ENCODE results near the gene ACKR1. TPM values are rescaled to one million over a fixed set of nuclear protein-coding genes. Genes with fewer than 3 reads are reported as not detected.

ACKR1 gene
- total RNA-seq, 2 donors from 2014 or later = not detected

- Mint-ChIP-seq H3K4me1 (peaks cover 11% of the 10 kb centered on the region), H3K36me3 (ENCODE audit: low read depth) (peaks cover 10% of the 10 kb centered on the region), H3K27me3 (peaks cover 84% of the 10 kb centered on the region), H3K27ac (peak overlapping the region; percentile 9), H3K4me3 (no peak overlapping the region)
- H3K9me3 ChIP-seq (ENCODE audit: control insufficient read depth, low read length, poor library complexity, severe bottlenecking) = no peaks in the 10 kb centered on the region
- ATAC-seq (peak; percentile 51), DNase-seq (no peak)
Observed at GRCh38 chr1:159197561-159198557, 6.8 kb upstream of the ACKR1 start.

DNA sequence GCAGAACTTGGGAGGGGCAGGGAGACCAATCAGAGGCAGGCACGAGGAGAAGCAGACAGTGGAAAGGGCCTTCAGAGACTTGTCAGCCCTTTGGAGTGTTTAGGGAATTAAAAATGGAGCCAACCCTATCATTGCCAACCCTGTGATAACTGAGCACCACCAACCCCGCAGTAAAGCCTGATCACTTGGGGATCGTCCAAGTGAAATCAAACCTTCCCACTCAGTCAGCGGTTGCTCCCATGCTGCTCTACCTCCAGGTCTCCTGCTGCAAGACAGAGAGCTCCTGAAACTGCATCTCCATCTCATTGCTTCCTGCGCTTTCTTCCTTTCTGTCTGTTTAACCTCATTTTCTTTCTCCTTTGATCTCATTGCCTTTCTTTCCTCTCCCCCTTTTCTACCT, 4.8 kb upstream of the ACKR1 start:
- peaks cover 12% of the 10 kb centered on the region for H3K36me3 Mint-ChIP-seq (ENCODE audit: low read depth)
- no peak overlapping the region for H3K27ac Mint-ChIP-seq
- H3K4me1 Mint-ChIP-seq = peaks cover 11% of the 10 kb centered on the region
- H3K4me3 Mint-ChIP-seq = no peak overlapping the region
- ATAC-seq (no peak), DNase-seq (no peak)
- H3K27me3 Mint-ChIP-seq = peaks cover 86% of the 10 kb centered on the region
- H3K9me3 ChIP-seq (ENCODE audit: control insufficient read depth, low read length, poor library complexity, severe bottlenecking) = no peaks in the 10 kb centered on the region

- no peaks in the 10 kb centered on the region for H3K9me3 ChIP-seq (ENCODE audit: control insufficient read depth, low read length, poor library complexity, severe bottlenecking)
- Mint-ChIP-seq H3K27ac (no peak overlapping the region), H3K4me1 (peaks cover 11% of the 10 kb centered on the region), H3K4me3 (no peak overlapping the region), H3K27me3 (peaks cover 90% of the 10 kb centered on the region), H3K36me3 (ENCODE audit: low read depth) (peaks cover 12% of the 10 kb centered on the region)
- ATAC-seq = no peak
- no peak for DNase-seq
Observed at GRCh38 chr1:159200769-159201168, 3.9 kb upstream of the ACKR1 start.

DNA sequence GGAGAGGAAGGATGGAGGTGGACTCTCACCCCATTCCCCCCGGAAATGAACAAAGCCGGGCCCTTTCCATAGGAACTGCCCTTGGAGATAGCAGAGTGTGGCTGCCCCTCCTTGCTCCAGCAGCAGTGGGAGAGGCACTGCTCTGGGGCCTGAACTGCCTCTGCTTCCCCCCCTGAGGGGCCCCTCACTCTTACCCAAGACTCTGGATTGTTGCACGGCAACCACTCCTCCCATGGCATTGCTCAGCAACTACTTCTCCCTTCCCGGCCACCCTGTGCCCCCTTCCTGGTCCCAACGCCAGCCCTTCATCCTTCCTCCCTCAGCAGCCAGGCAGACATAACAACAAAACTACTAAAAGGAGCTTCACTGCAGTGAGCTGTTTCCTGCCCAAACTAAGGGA, 3.0 kb upstream of the ACKR1 start:
- no peak for DNase-seq
- Mint-ChIP-seq H3K4me3 (no peak overlapping the region), H3K27me3 (peaks cover 90% of the 10 kb centered on the region), H3K4me1 (peaks cover 11% of the 10 kb centered on the region), H3K27ac (no peak overlapping the region), H3K36me3 (ENCODE audit: low read depth) (peaks cover 10% of the 10 kb centered on the region)
- ATAC-seq = no peak
- H3K9me3 ChIP-seq (ENCODE audit: control insufficient read depth, low read length, poor library complexity, severe bottlenecking) = no peaks in the 10 kb centered on the region

- DNase-seq = no peak
- no peaks in the 10 kb centered on the region for H3K9me3 ChIP-seq (ENCODE audit: control insufficient read depth, low read length, poor library complexity, severe bottlenecking)
- peaks cover 93% of the 10 kb centered on the region for H3K27me3 Mint-ChIP-seq
- H3K27ac Mint-ChIP-seq = no peak overlapping the region
- peaks cover 10% of the 10 kb centered on the region for H3K36me3 Mint-ChIP-seq (ENCODE audit: low read depth)
- no peak for ATAC-seq
- peaks cover 10% of the 10 kb centered on the region for H3K4me1 Mint-ChIP-seq
- H3K4me3 Mint-ChIP-seq = no peak overlapping the region
Observed at GRCh38 chr1:159203610-159204009, 1.1 kb upstream of the ACKR1 start.

GRCh38 chr1:159205225-159205624, 550 bp downstream of the ACKR1 start:
- Mint-ChIP-seq H3K27me3 (peaks cover 97% of the 10 kb centered on the region), H3K36me3 (ENCODE audit: low read depth) (peaks cover 7% of the 10 kb centered on the region), H3K4me1 (peaks cover 10% of the 10 kb centered on the region)

DNA sequence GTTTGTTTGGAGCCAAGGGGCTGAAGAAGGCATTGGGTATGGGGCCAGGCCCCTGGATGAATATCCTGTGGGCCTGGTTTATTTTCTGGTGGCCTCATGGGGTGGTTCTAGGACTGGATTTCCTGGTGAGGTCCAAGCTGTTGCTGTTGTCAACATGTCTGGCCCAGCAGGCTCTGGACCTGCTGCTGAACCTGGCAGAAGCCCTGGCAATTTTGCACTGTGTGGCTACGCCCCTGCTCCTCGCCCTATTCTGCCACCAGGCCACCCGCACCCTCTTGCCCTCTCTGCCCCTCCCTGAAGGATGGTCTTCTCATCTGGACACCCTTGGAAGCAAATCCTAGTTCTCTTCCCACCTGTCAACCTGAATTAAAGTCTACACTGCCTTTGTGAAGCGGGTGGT, 1.4 kb downstream of the ACKR1 start:
- Mint-ChIP-seq H3K36me3 (ENCODE audit: low read depth) (peaks cover 2% of the 10 kb centered on the region), H3K4me1 (peaks cover 7% of the 10 kb centered on the region), H3K27me3 (peaks cover 98% of the 10 kb centered on the region), H3K4me3 (no peak overlapping the region), H3K27ac (no peak overlapping the region)
- DNase-seq (no peak), ATAC-seq (no peak)
- H3K9me3 ChIP-seq (ENCODE audit: control insufficient read depth, low read length, poor library complexity, severe bottlenecking) = no peaks in the 10 kb centered on the region

More at GRCh38 chr1:159205225-159205624, 550 bp downstream of the ACKR1 start:
- no peak overlapping the region for H3K4me3 Mint-ChIP-seq
- peak overlapping the region; percentile 29 for H3K27ac Mint-ChIP-seq
- no peaks in the 10 kb centered on the region for H3K9me3 ChIP-seq (ENCODE audit: control insufficient read depth, low read length, poor library complexity, severe bottlenecking)
- ATAC-seq (no peak), DNase-seq (no peak)

DNA sequence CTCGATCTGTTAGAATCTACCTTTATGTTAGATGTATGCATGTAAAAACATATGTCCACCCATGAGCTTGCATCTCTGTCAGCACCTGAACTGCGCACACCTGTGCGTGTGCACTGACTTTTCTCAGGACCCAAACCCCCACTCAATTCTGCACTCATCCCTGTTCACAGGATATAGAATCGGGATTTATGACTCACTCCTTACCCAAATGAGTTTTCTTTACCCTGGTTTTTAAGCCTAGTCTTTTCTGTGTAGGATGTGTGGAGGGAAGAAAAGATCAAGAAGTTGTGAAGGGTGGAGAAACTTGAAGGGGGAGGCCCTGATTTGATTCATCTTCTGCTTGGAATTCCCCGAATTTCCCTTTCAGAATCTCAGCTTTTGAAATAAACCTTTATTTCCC, 2.4 kb downstream of the ACKR1 start:
- DNase-seq (no peak), ATAC-seq (no peak)
- Mint-ChIP-seq H3K4me1 (peaks cover 6% of the 10 kb centered on the region), H3K27me3 (peaks cover 98% of the 10 kb centered on the region), H3K4me3 (no peak overlapping the region), H3K36me3 (ENCODE audit: low read depth) (peaks cover 2% of the 10 kb centered on the region), H3K27ac (no peak overlapping the region)
- H3K9me3 ChIP-seq (ENCODE audit: control insufficient read depth, low read length, poor library complexity, severe bottlenecking) = no peaks in the 10 kb centered on the region

GRCh38 chr1:159207774-159208173, 3.1 kb downstream of the ACKR1 start:
- no peak overlapping the region for H3K27ac Mint-ChIP-seq
- ATAC-seq (no peak), DNase-seq (no peak)
- no peaks in the 10 kb centered on the region for H3K9me3 ChIP-seq (ENCODE audit: control insufficient read depth, low read length, poor library complexity, severe bottlenecking)
- H3K36me3 Mint-ChIP-seq (ENCODE audit: low read depth) = peaks cover 2% of the 10 kb centered on the region
- H3K4me1 Mint-ChIP-seq = peaks cover 6% of the 10 kb centered on the region
- peaks cover 98% of the 10 kb centered on the region for H3K27me3 Mint-ChIP-seq
- H3K4me3 Mint-ChIP-seq = no peak overlapping the region

DNA sequence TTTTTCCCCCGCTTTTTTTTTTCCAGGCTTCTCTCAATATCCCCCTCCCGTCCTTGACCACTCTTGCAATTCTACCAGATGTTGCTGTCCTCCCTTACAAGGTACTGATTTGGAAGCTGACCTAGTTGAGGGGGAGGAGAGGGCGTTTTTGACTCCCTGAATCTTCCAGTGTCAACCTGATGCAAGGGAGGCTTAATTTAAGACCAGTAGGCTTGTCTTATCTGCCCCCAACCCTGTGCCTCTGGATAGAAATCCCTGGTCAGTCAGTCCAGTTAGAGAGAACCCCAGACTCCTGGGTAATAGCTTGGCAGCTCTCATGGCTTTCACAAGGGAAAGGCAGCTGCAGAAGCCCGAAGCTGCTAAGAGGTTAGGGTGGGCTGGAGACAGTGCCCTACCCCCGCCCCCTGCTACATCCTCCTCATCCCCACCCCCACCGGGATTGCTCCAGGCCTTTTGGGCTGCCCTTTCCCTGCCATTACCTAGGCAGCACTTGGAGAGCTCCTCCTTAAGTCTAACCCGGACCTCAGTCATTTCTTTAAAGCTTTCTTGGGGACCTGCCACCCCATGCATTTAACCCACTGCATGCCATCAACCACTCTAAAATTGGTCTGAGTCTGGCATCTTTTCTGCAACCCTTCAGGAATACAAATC, 3.6 kb downstream of the ACKR1 start:
- Mint-ChIP-seq H3K27me3 (peaks cover 96% of the 10 kb centered on the region), H3K4me3 (no peak overlapping the region), H3K36me3 (ENCODE audit: low read depth) (peaks cover 2% of the 10 kb centered on the region), H3K27ac (no peak overlapping the region), H3K4me1 (peaks cover 6% of the 10 kb centered on the region)
- H3K9me3 ChIP-seq (ENCODE audit: control insufficient read depth, low read length, poor library complexity, severe bottlenecking) = no peaks in the 10 kb centered on the region
- ATAC-seq = no peak
- no peak for DNase-seq

DNA sequence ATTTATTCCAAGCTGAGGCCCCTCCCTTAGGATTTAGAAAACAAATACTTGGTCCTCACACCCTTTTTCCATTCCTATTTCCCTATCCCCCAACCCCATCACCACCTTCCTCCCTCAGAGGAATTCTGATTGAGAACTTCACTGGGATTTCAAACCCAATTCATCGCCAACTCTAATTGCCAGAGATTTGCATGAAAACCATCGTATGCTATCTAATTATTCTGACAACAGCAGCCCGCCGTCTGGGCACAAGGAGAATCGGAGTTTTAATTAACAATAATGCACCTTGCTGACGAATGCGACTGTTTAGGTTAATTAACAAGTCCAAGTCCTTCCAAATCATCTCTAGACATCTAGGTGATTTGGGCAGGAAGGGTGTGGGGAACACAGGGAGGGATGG, 4.4 kb downstream of the ACKR1 start:
- Mint-ChIP-seq H3K27ac (no peak overlapping the region), H3K4me1 (peaks cover 6% of the 10 kb centered on the region), H3K27me3 (peaks cover 92% of the 10 kb centered on the region), H3K4me3 (no peak overlapping the region), H3K36me3 (ENCODE audit: low read depth) (peaks cover 2% of the 10 kb centered on the region)
- no peaks in the 10 kb centered on the region for H3K9me3 ChIP-seq (ENCODE audit: control insufficient read depth, low read length, poor library complexity, severe bottlenecking)
- DNase-seq (no peak), ATAC-seq (no peak)

DNA sequence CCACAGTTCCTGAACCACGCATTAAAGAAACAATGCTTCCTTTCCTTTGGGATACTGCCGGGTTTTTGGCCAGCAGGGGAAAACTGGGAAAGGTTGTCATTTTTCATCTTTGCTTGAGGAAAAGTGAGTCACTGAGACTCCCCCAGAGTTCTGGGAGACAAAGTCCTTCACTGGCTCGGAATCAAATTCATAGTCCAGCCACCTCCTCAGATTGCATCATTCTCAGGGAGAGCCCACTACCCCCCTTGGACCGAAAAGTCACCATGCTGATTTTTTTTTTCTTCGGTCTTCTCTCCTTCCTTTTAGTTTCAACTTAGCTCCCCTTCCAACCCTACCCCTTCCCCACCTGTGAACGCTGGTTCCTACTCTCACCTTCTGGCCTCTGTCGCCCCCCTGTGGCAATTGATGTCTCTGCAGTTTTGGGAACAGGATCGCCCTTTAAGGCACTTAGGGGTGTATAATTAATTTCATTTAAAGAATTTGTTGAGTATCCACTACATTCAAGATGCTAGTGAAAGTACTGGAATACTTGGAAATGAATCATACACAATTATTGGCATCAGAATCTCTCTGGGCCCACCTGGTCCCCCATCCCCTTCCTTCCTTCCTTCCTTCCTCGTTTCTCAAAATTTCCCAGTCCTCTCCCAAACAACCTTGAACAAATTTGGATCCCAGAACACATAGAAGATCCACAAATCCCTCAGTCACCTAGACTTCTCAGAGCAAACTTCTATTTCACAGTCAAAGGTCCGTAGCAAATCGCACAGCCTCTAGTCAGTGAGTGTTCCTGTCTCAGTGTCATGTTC, 6.9 kb downstream of the ACKR1 start:
- peaks cover 79% of the 10 kb centered on the region for H3K27me3 Mint-ChIP-seq
- H3K4me3 Mint-ChIP-seq = no peak overlapping the region
- no peak overlapping the region for H3K27ac Mint-ChIP-seq
- no peaks in the 10 kb centered on the region for H3K36me3 Mint-ChIP-seq (ENCODE audit: low read depth)
- no peak for ATAC-seq
- DNase-seq = peak in 1 of 3 donors; percentile 35
- H3K4me1 Mint-ChIP-seq = peaks cover 6% of the 10 kb centered on the region
- no peaks in the 10 kb centered on the region for H3K9me3 ChIP-seq (ENCODE audit: control insufficient read depth, low read length, poor library complexity, severe bottlenecking)

DNA sequence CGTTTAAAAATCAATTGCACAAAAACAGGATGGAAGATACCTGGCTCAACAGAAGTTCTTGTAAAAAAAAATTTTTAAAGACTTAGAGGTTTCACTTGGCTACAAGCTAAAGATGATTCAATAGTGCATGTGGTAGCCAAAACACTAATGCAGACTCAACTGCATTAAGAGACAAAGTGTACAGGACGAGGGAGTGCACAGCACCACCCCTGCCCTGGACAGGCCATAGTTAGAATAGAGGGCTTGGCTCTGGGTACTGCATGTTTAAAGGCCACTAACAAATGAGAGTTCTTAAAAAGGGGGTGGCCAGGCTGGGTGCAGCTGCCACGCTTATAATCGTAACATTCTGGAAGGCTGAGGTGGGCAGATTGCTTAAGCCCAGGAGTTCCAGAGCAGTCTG, 7.9 kb downstream of the ACKR1 start:
- H3K27me3 Mint-ChIP-seq = peaks cover 79% of the 10 kb centered on the region
- peaks cover 2% of the 10 kb centered on the region for H3K4me1 Mint-ChIP-seq
- H3K9me3 ChIP-seq (ENCODE audit: control insufficient read depth, low read length, poor library complexity, severe bottlenecking) = no peaks in the 10 kb centered on the region
- ATAC-seq = no peak
- H3K4me3 Mint-ChIP-seq = no peak overlapping the region
- no peak for DNase-seq
- H3K27ac Mint-ChIP-seq = no peak overlapping the region
- H3K36me3 Mint-ChIP-seq (ENCODE audit: low read depth) = no peaks in the 10 kb centered on the region
